Measurements from ENCODE around the gene NAALADL2. TPM values are rescaled to one million over a fixed set of nuclear protein-coding genes. Genes with fewer than 3 reads are reported as not detected.

NAALADL2 gene
- total RNA-seq, 5 donors from 2014 or later (not counting 1 experiment from before 2014, with no cell fraction given), result 0.13 to 1.4 (median 0.36) TPM; not detected in 1

GRCh38 chr3:175731543-175731942 lies 872.4 kb downstream of the NAALADL2 start:
- Histone ChIP-seq H3K36me3 (ENCODE audit: control insufficient read depth in 2 of 2, extremely low read depth in 1 of 2, insufficient read depth in 1 of 2, low read length in 1 of 2) (no peaks in the 10 kb centered on the region), H3K27ac (ENCODE audit: low read length) (no peak overlapping the region), H3K9me3 (no peaks in the 10 kb centered on the region), H3K27me3 (replicated peaks in 1 of 2; ENCODE audit: control insufficient read depth in 2 of 2, extremely low read depth in 1 of 2, insufficient read depth in 2 of 2, low read length in 1 of 2) (no peaks in the 10 kb centered on the region), H3K4me3 (ENCODE audit: control insufficient read depth in 1 of 2, extremely low read depth in 1 of 2, low read length in 1 of 2) (no peak overlapping the region), H3K4me1 (ENCODE audit: control insufficient read depth in 1 of 2, extremely low read depth in 1 of 2, insufficient read depth in 2 of 2, low read length in 2 of 2) (no peaks in the 10 kb centered on the region)
- no peaks in the 10 kb centered on the region for H3K4me1 Mint-ChIP-seq
- CTCF ChIA-PET, result no interaction called here
- WGBS (ENCODE audit: insufficient coverage), result 60% methylated on average over 1 of the region's 3 CpGs
- DNase-seq (no peak), ATAC-seq (replicated peaks in 1 of 4) (no peak)
- peaks cover 4 to 27% (median 15%) of the 10 kb centered on the region in 3 donors for H3K9me3 Mint-ChIP-seq
- no peaks in the 10 kb centered on the region for H3K36me3 Mint-ChIP-seq
- no peaks in the 10 kb centered on the region for H3K27me3 Mint-ChIP-seq
- no peak overlapping the region for H3K4me3 Mint-ChIP-seq
- POLR2A ChIA-PET, result no interaction called here
- H3K27ac Mint-ChIP-seq, result no peak overlapping the region

DNA sequence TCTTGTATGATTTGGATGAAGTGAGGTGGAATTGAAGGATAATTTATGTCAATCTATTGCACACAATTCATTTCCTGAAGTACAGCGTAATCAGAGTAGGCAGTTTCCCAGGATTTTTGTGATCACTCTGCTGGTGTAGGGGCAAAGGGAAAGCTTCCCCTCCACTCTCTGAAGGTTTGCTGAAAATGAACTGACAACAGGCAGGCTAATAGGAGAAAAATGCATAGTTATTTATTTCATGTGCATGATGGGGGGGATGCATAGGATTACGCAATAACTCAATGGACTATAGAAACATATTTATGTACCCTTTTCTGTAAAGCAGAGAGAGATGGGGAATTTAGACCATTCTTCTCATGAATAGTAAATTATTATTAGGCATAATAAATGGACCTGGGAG lies 872.9 kb downstream of the NAALADL2 start:
- H3K9me3 ChIP-seq, result no peaks in the 10 kb centered on the region
- Mint-ChIP-seq H3K4me3 (no peak overlapping the region), H3K27ac (no peak overlapping the region), H3K9me3 (peaks cover 4 to 27% (median 15%) of the 10 kb centered on the region in 3 donors), H3K36me3 (no peaks in the 10 kb centered on the region), H3K27me3 (no peaks in the 10 kb centered on the region), H3K4me1 (no peaks in the 10 kb centered on the region)
- H3K4me3 ChIP-seq (ENCODE audit: control insufficient read depth in 1 of 2, extremely low read depth in 1 of 2, low read length in 1 of 2), result no peak overlapping the region
- WGBS (ENCODE audit: insufficient coverage), result no CpG with 5 or more reads among the region's 2 CpGs
- ChIA-PET CTCF (no interaction called here), POLR2A (no interaction called here)
- no peaks in the 10 kb centered on the region for H3K4me1 ChIP-seq (ENCODE audit: control insufficient read depth in 1 of 2, extremely low read depth in 1 of 2, insufficient read depth in 2 of 2, low read length in 2 of 2)
- H3K36me3 ChIP-seq (ENCODE audit: control insufficient read depth in 2 of 2, extremely low read depth in 1 of 2, insufficient read depth in 1 of 2, low read length in 1 of 2), result no peaks in the 10 kb centered on the region
- no peaks in the 10 kb centered on the region for H3K27me3 ChIP-seq (replicated peaks in 1 of 2; ENCODE audit: control insufficient read depth in 2 of 2, extremely low read depth in 1 of 2, insufficient read depth in 2 of 2, low read length in 1 of 2)
- no peak for ATAC-seq (replicated peaks in 1 of 4)
- no peak for DNase-seq
- no peak overlapping the region for H3K27ac ChIP-seq (ENCODE audit: low read length)

DNA sequence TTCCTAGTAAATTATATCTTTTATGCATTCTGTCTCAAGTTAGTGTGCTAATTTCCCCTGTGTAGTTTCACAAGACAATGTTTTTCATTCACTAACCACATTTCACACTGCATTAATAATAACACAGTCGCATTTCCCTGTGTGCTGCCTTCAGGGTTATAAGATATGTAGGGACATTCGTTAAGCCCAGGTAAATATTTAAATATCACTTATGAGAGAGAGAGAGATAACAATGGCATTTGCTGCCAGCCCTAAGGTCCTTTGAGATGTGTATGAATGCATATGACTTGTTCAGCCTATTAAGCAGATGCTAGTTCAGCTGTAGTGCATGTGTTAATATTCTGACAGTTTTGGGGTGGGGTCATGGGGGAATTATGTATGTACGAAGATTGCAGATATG lies 876.7 kb downstream of the NAALADL2 start:
- Mint-ChIP-seq H3K4me3 (no peak overlapping the region), H3K9me3 (peaks cover 8 to 23% (median 12%) of the 10 kb centered on the region in 3 donors), H3K27ac (no peak overlapping the region), H3K27me3 (no peaks in the 10 kb centered on the region), H3K4me1 (no peaks in the 10 kb centered on the region), H3K36me3 (no peaks in the 10 kb centered on the region)
- no peaks in the 10 kb centered on the region for H3K9me3 ChIP-seq
- H3K27me3 ChIP-seq (replicated peaks in 1 of 2; ENCODE audit: control insufficient read depth in 2 of 2, extremely low read depth in 1 of 2, insufficient read depth in 2 of 2, low read length in 1 of 2), result no peaks in the 10 kb centered on the region
- ChIA-PET CTCF (no interaction called here), POLR2A (no interaction called here)
- ATAC-seq (replicated peaks in 1 of 4), result no peak
- H3K4me3 ChIP-seq (ENCODE audit: control insufficient read depth in 1 of 2, extremely low read depth in 1 of 2, low read length in 1 of 2), result no peak overlapping the region
- H3K4me1 ChIP-seq (ENCODE audit: control insufficient read depth in 1 of 2, extremely low read depth in 1 of 2, insufficient read depth in 2 of 2, low read length in 2 of 2), result no peaks in the 10 kb centered on the region
- DNase-seq, result no peak
- no peak overlapping the region for H3K27ac ChIP-seq (ENCODE audit: low read length)
- H3K36me3 ChIP-seq (ENCODE audit: control insufficient read depth in 2 of 2, extremely low read depth in 1 of 2, insufficient read depth in 1 of 2, low read length in 1 of 2), result no peaks in the 10 kb centered on the region
- WGBS (ENCODE audit: insufficient coverage), result no CpG with 5 or more reads among the region's 3 CpGs

- no peaks in the 10 kb centered on the region for H3K36me3 Mint-ChIP-seq
- H3K4me1 Mint-ChIP-seq, result no peaks in the 10 kb centered on the region
- WGBS (ENCODE audit: insufficient coverage), result no CpG with 5 or more reads among the region's 7 CpGs
- no peak overlapping the region for H3K4me3 ChIP-seq (ENCODE audit: control insufficient read depth in 1 of 2, extremely low read depth in 1 of 2, low read length in 1 of 2)
- ATAC-seq (replicated peaks in 1 of 4) (no peak), DNase-seq (no peak)
- H3K27me3 Mint-ChIP-seq, result no peaks in the 10 kb centered on the region
- H3K4me1 ChIP-seq (ENCODE audit: control insufficient read depth in 1 of 2, extremely low read depth in 1 of 2, insufficient read depth in 2 of 2, low read length in 2 of 2), result no peaks in the 10 kb centered on the region
- no peak overlapping the region for H3K27ac Mint-ChIP-seq
- POLR2A ChIA-PET, result no interaction called here
- CTCF ChIA-PET, result no interaction called here
- no peak overlapping the region for H3K27ac ChIP-seq (ENCODE audit: low read length)
- H3K9me3 Mint-ChIP-seq, result peaks cover 8 to 26% (median 8%) of the 10 kb centered on the region in 3 donors
- H3K4me3 Mint-ChIP-seq, result no peak overlapping the region
- H3K36me3 ChIP-seq (ENCODE audit: control insufficient read depth in 2 of 2, extremely low read depth in 1 of 2, insufficient read depth in 1 of 2, low read length in 1 of 2), result no peaks in the 10 kb centered on the region
- H3K9me3 ChIP-seq, result no peaks in the 10 kb centered on the region
- H3K27me3 ChIP-seq (replicated peaks in 1 of 2; ENCODE audit: control insufficient read depth in 2 of 2, extremely low read depth in 1 of 2, insufficient read depth in 2 of 2, low read length in 1 of 2), result no peaks in the 10 kb centered on the region
These were observed 878.8 kb downstream of the NAALADL2 start for GRCh38 chr3:175737646-175738572.

DNA sequence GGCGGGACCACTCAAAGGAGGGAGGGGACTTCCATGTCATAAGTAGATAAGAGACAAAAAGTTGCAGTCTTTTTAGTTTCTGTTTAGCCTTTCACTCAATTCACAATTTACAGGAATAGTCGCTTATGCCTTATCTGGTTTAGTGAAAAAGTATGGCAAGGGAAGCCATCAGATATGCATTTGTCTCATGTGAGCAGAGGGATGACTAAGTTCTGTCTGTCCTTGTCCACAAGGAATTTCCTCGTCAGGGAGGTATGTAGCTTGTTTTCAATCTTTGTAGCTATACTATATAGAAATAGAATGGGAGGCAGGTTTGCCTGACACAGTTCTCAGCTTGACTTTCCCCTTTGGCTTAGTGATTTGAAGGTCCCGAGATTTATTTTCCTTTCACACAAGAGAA lies 882.8 kb downstream of the NAALADL2 start:
- no peaks in the 10 kb centered on the region for H3K36me3 ChIP-seq (ENCODE audit: control insufficient read depth in 2 of 2, extremely low read depth in 1 of 2, insufficient read depth in 1 of 2, low read length in 1 of 2)

DNA sequence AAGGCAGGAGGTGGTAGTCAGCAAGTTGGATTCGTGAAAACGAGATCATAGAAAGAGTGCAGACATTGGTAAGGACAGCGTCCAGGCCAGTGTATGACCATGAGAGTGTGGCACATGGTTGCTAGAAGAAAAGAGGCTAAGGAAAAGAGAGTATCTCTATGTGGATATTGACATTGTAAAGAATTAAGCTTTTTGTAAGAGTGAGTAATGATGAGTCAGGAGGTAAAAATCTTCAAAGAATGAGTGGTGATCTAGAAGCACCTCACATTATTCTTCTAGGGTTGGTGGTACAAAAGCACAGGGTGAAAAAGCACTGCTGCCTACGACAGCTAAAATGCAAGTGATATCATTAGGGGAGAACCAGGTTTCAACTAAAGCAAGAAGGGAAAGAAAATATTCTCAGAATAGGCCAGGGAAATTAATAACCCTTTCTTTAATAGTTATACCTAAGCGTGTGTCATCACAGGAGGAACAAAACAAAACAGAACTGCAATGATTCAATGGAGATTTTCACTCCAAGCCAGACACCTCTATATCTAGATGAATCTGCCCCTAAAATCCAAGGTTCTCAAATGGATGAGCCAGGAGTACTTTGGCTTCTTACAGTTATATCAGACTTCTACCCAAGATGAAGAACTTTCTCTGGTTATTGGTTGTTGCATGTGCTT lies 884.7 kb downstream of the NAALADL2 start:
- no peak overlapping the region for H3K27ac Mint-ChIP-seq
- H3K4me1 Mint-ChIP-seq, result no peaks in the 10 kb centered on the region
- H3K4me1 ChIP-seq (ENCODE audit: control insufficient read depth in 1 of 2, extremely low read depth in 1 of 2, insufficient read depth in 2 of 2, low read length in 2 of 2), result no peaks in the 10 kb centered on the region
- DNase-seq, result no peak
- H3K4me3 Mint-ChIP-seq, result no peak overlapping the region
- ATAC-seq (replicated peaks in 1 of 4), result no peak
- WGBS (ENCODE audit: insufficient coverage), result 81% methylated on average over 4 of the region's 5 CpGs
- no peaks in the 10 kb centered on the region for H3K36me3 Mint-ChIP-seq
- H3K9me3 Mint-ChIP-seq, result peaks cover 6 to 10% (median 9%) of the 10 kb centered on the region in 3 donors
- no peak overlapping the region for H3K27ac ChIP-seq (ENCODE audit: low read length)
- no peaks in the 10 kb centered on the region for H3K27me3 Mint-ChIP-seq
- no peaks in the 10 kb centered on the region for H3K27me3 ChIP-seq (replicated peaks in 1 of 2; ENCODE audit: control insufficient read depth in 2 of 2, extremely low read depth in 1 of 2, insufficient read depth in 2 of 2, low read length in 1 of 2)
- POLR2A ChIA-PET, result no interaction called here
- no peaks in the 10 kb centered on the region for H3K9me3 ChIP-seq
- H3K36me3 ChIP-seq (ENCODE audit: control insufficient read depth in 2 of 2, extremely low read depth in 1 of 2, insufficient read depth in 1 of 2, low read length in 1 of 2), result no peaks in the 10 kb centered on the region
- H3K4me3 ChIP-seq (ENCODE audit: control insufficient read depth in 1 of 2, extremely low read depth in 1 of 2, low read length in 1 of 2), result no peak overlapping the region
- CTCF ChIA-PET, result interaction anchor here in 1 of 2 donors (0.5 kb wide), 1 partner anchor 38 kb away, joined by 5 read pairs; no protein-coding TSS in a partner anchor

More for the DNA sequence above, 882.8 kb downstream of the NAALADL2 start:
- DNase-seq (no peak), ATAC-seq (replicated peaks in 1 of 4) (no peak)
- Mint-ChIP-seq H3K36me3 (no peaks in the 10 kb centered on the region), H3K9me3 (peaks cover 6 to 12% (median 7%) of the 10 kb centered on the region in 3 donors), H3K4me3 (no peak overlapping the region), H3K27ac (no peak overlapping the region), H3K4me1 (no peaks in the 10 kb centered on the region), H3K27me3 (no peaks in the 10 kb centered on the region)
- H3K27ac ChIP-seq (ENCODE audit: low read length), result no peak overlapping the region
- H3K4me3 ChIP-seq (ENCODE audit: control insufficient read depth in 1 of 2, extremely low read depth in 1 of 2, low read length in 1 of 2), result no peak overlapping the region
- H3K9me3 ChIP-seq, result no peaks in the 10 kb centered on the region
- H3K4me1 ChIP-seq (ENCODE audit: control insufficient read depth in 1 of 2, extremely low read depth in 1 of 2, insufficient read depth in 2 of 2, low read length in 2 of 2), result no peaks in the 10 kb centered on the region
- ChIA-PET CTCF (no interaction called here), POLR2A (no interaction called here)
- H3K27me3 ChIP-seq (replicated peaks in 1 of 2; ENCODE audit: control insufficient read depth in 2 of 2, extremely low read depth in 1 of 2, insufficient read depth in 2 of 2, low read length in 1 of 2), result no peaks in the 10 kb centered on the region
- WGBS (ENCODE audit: insufficient coverage), result no CpG with 5 or more reads among the region's 4 CpGs
